ENCODE data around the gene ANAPC13.
A peak's percentile ranks its signal among the peaks of the same experiment; 100 is the strongest.

ANAPC13 gene

GRCh38 chr3:134449951-134450350 is 35.8 kb downstream of the ANAPC13 start:
- no peak for DNase-seq (ENCODE audit: low read depth)

GRCh38 chr3:134449277-134449676 is 36.5 kb downstream of the ANAPC13 start:
- peak; percentile 70 for DNase-seq (ENCODE audit: low read depth)

GRCh38 chr3:134448664-134449063 is 37.1 kb downstream of the ANAPC13 start:
- DNase-seq (ENCODE audit: low read depth) = no peak

GRCh38 chr3:134447351-134447750 is 38.4 kb downstream of the ANAPC13 start:
- DNase-seq (ENCODE audit: low read depth) = no peak

- peak; percentile 83 for DNase-seq (ENCODE audit: low read depth)
These were observed 39.0 kb downstream of the ANAPC13 start for GRCh38 chr3:134446800-134447199.

GRCh38 chr3:134445636-134446035 is 40.1 kb downstream of the ANAPC13 start:
- peak; percentile 78 for DNase-seq (ENCODE audit: low read depth)

GRCh38 chr3:134445095-134445494 is 40.7 kb downstream of the ANAPC13 start:
- no peak for DNase-seq (ENCODE audit: low read depth)

- DNase-seq (ENCODE audit: low read depth) = no peak
These were observed 44.0 kb downstream of the ANAPC13 start for GRCh38 chr3:134441821-134442220.

- DNase-seq (ENCODE audit: low read depth) = no peak
These were observed 44.5 kb downstream of the ANAPC13 start for GRCh38 chr3:134441321-134441720.

GRCh38 chr3:134437211-134437752 is 48.5 kb downstream of the ANAPC13 start:
- peak; percentile 43 for DNase-seq (ENCODE audit: low read depth)

- no peak for DNase-seq (ENCODE audit: low read depth)
These were observed 53.5 kb downstream of the ANAPC13 start for GRCh38 chr3:134432236-134432635.

- DNase-seq (ENCODE audit: low read depth) = peak; percentile 55
These were observed 54.8 kb downstream of the ANAPC13 start for GRCh38 chr3:134430950-134431445.

- DNase-seq (ENCODE audit: low read depth) = peak; percentile 19
These were observed 55.6 kb downstream of the ANAPC13 start for GRCh38 chr3:134430174-134430573.

- DNase-seq (ENCODE audit: low read depth) = peak; percentile 58
These were observed 57.4 kb downstream of the ANAPC13 start for GRCh38 chr3:134428401-134428800.
